A673 (cell line): Measurements from ENCODE around the gene WDFY3. TPM values are rescaled to one million over a fixed set of nuclear protein-coding genes. Genes with fewer than 3 reads are reported as not detected.

Experiments used
- BruUV-seq: library from RNA; stranded (reverse); fragments of 400-500 nt; replicated peaks from 2 replicates; lab custom pipeline; 2021; lab: Mats Ljungman, UMichigan
- CTCF ChIA-PET: fragments of 300-600 bp; sonication (Branson Sonifier 250); formaldehyde crosslinking; loops from one replicate; lab custom pipeline; 2022; ENCODE audit warnings: antibody characterized with exemption; lab: Charles Lee
- POLR2A ChIA-PET: fragments of 300-600 bp; sonication (Branson Sonifier 250); formaldehyde crosslinking; loops from one replicate; lab custom pipeline; 2022; ENCODE audit warnings: antibody characterized with exemption; ENCODE audit not compliant: low non-redundant PET; lab: Charles Lee
- DNase-seq: peaks from one replicate; pipeline ENCODE4 v3.0.0-alpha.2; 2015; ENCODE audit warnings: low spot score
- H3K27ac ChIP-seq: fragments of 200-600 bp; sonication (generic); 2 replicates; pipeline ENCODE4 v1.5.1; 2016; ENCODE audit warnings: mixed run types, low read depth, mild to moderate bottlenecking, mixed read lengths, antibody characterized with exemption, low read length; ENCODE audit not compliant: poor library complexity, severe bottlenecking
- H3K27me3 ChIP-seq: fragments of 200-600 bp; sonication (generic); replicated peaks from 2 replicates; pipeline ENCODE4 v1.6.1; 2017; ENCODE audit warnings: mixed run types, low read depth, mild to moderate bottlenecking, mixed read lengths, antibody characterized with exemption, low read length; ENCODE audit not compliant: insufficient read depth, poor library complexity
- H3K36me3 ChIP-seq: fragments of 200-600 bp; sonication (generic); 2 replicates; pipeline ENCODE4 v1.6.1; 2016; ENCODE audit warnings: mixed run types, mild to moderate bottlenecking, mixed read lengths, antibody characterized with exemption, low read length; ENCODE audit not compliant: insufficient read depth, poor library complexity, severe bottlenecking
- H3K4me1 ChIP-seq: fragments of 200-600 bp; sonication (generic); 2 replicates; pipeline ENCODE4 v1.6.1; 2017; ENCODE audit warnings: mixed run types, mild to moderate bottlenecking, mixed read lengths, antibody characterized with exemption, low read length; ENCODE audit not compliant: insufficient read depth, poor library complexity, severe bottlenecking
- H3K4me3 ChIP-seq: fragments of 200-600 bp; sonication (generic); 2 replicates; pipeline ENCODE4 v1.5.1; 2016; ENCODE audit warnings: low read depth, mixed run types, mild to moderate bottlenecking, mixed read lengths, low read length; ENCODE audit not compliant: poor library complexity, severe bottlenecking
- H3K9me3 ChIP-seq: fragments of 200-600 bp; sonication (generic); 2 replicates; pipeline ENCODE4 v1.6.1; 2016; ENCODE audit warnings: mixed run types, low read depth, mild to moderate bottlenecking, mixed read lengths, antibody characterized with exemption, low read length; ENCODE audit not compliant: poor library complexity, severe bottlenecking
- CTCF ChIP-seq: fragments of 300-800, 200-600 bp; sonication (generic); conservative IDR thresholded peaks from 2 replicates; pipeline ENCODE4 v1.5.1; 2017; ENCODE audit warnings: low read depth, mild to moderate bottlenecking, antibody characterized with exemption, low read length, moderate library complexity, mixed read lengths
- EZH2 ChIP-seq: fragments of 200-600 bp; sonication (generic); IDR thresholded peaks from 2 replicates; pipeline ENCODE4 v1.6.1; 2017; ENCODE audit warnings: borderline replicate concordance, low read depth, mild to moderate bottlenecking, mixed read lengths, antibody characterized with exemption, low read length; ENCODE audit not compliant: poor library complexity, severe bottlenecking
- intact Hi-C: fragments of 100-400 bp; cut with micrococcal nuclease; formaldehyde crosslinking; loops from one replicate; pipeline ENCODE4 v1.10.0; 2022; ENCODE audit not compliant: unreplicated experiment
- total RNA-seq: library from RNA; stranded (reverse); gene quantifications from 2 replicates; pipeline ENCODE4 v1.2.3, GENCODE V29; 2021

Gene WDFY3
- total RNA-seq, 1 experiment from 2014 or later, result 43.4 TPM

- BruUV-seq, result no TSS peak
- POLR2A ChIA-PET, result no interaction called here
- intact Hi-C loops, result no loop called here
These were observed 228.8 kb downstream of the WDFY3 start for GRCh38 chr4:84737656-84738055.

DNA sequence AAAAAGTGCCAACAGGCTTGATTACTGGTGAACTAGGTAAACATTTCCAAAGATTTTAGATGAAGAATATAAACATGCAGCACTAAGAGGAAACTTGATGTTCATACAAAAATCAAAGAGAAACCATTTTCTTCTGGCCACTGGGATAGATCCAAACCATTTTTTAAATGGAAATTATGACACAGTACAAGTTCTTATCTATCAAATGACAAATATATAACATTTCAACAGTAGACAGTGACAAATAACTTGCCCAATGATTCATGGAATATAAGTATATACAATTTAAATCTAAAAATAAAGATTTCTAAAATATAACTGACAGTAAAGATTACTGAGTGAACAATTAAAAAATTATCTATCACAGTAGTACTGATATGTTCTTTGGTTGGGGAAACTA is 232.5 kb downstream of the WDFY3 start:
- Histone ChIP-seq H3K36me3 (peaks cover 16% of the 10 kb centered on the region), H3K4me1 (no peaks in the 10 kb centered on the region), H3K27ac (no peak overlapping the region), H3K9me3 (no peaks in the 10 kb centered on the region), H3K27me3 (no peaks in the 10 kb centered on the region), H3K4me3 (no peak overlapping the region)
- TF ChIP-seq EZH2, result no peak
- TF ChIP-seq CTCF, result no peak
- no peak for DNase-seq
- CTCF ChIA-PET, result no interaction called here
- POLR2A ChIA-PET, result no interaction called here
- BruUV-seq, result no TSS peak
- intact Hi-C loops, result no loop called here

More at GRCh38 chr4:84737656-84738055, 228.8 kb downstream of the WDFY3 start:
- CTCF ChIA-PET, result no interaction called here
- no peak for DNase-seq
- no peaks in the 10 kb centered on the region for H3K9me3 ChIP-seq
- H3K27ac ChIP-seq, result no peak overlapping the region
- H3K27me3 ChIP-seq, result no peaks in the 10 kb centered on the region
- peaks cover 29% of the 10 kb centered on the region for H3K36me3 ChIP-seq
- H3K4me1 ChIP-seq, result no peaks in the 10 kb centered on the region
- no peak overlapping the region for H3K4me3 ChIP-seq
- TF ChIP-seq EZH2 (no peak), CTCF (no peak)

DNA sequence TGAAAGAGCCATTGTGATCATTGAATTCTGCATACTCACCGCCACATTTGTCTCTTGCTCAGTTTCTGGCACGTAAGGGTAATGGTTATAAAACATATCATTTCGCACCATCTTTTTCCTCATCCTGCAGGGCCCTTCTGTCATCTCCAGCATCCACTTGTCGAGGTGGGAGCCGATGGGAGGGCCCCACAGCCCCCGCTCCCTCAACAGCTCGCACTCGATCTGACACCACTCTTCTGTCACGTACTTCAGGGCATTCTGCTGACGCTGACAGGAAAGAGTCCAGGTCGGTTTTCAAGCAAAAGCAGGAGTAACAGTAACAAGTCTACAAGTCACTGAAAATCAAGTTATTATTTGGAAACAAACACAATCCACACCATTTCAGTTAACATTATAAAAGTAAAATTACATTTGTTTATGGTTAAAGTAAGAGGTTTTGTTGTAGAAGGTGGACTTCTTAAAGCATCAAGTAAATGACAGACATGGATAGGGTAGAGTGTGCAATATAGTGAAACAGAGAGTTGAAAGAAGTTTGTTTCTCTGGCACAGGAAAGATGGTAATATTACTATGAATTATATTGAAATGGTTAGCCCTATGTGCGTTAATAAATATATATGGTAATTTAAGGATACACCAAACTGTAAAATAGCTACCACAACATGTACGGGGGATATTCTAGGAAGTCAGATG is 233.0 kb downstream of the WDFY3 start:
- DNase-seq, result no peak
- no peaks in the 10 kb centered on the region for H3K4me1 ChIP-seq
- no peaks in the 10 kb centered on the region for H3K9me3 ChIP-seq
- H3K27ac ChIP-seq, result no peak overlapping the region
- BruUV-seq, result no TSS peak
- ChIA-PET CTCF (no interaction called here), POLR2A (no interaction called here)
- H3K27me3 ChIP-seq, result no peaks in the 10 kb centered on the region
- intact Hi-C loops, result no loop called here
- TF ChIP-seq CTCF (no peak), EZH2 (no peak)
- H3K36me3 ChIP-seq, result peaks cover 13% of the 10 kb centered on the region
- H3K4me3 ChIP-seq, result no peak overlapping the region
